HG02885 (cell line): ENCODE data around the gene GJC2.
A peak's percentile ranks its signal among the peaks of the same experiment; 100 is the strongest.

ENCODE experiments used
- ATAC-seq: cut with Tn5 transposase; IDR thresholded peaks from one replicate; pipeline ENCODE4 v1.9.1; 2021; ENCODE audit warnings: mild to moderate bottlenecking; ENCODE audit not compliant: unreplicated experiment, poor library complexity

Gene GJC2

GRCh38 chr1:228155596-228156514 lies 6.1 kb downstream of the GJC2 start:
- no peak for ATAC-seq

GRCh38 chr1:228156515-228156881 lies 6.8 kb downstream of the GJC2 start:
- ATAC-seq, result no peak

- ATAC-seq, result no peak
These were observed 7.4 kb downstream of the GJC2 start for GRCh38 chr1:228156941-228157728.

GRCh38 chr1:228157729-228158126 lies 8.0 kb downstream of the GJC2 start:
- ATAC-seq, result no peak

GRCh38 chr1:228158151-228159007 lies 8.6 kb downstream of the GJC2 start:
- ATAC-seq, result no peak

GRCh38 chr1:228159008-228159665 lies 9.4 kb downstream of the GJC2 start:
- ATAC-seq, result no peak

GRCh38 chr1:228160201-228160761 lies 10.6 kb downstream of the GJC2 start:
- ATAC-seq, result no peak

- ATAC-seq, result no peak
These were observed 11.6 kb downstream of the GJC2 start for GRCh38 chr1:228161362-228161761.

- no peak for ATAC-seq
These were observed 12.1 kb downstream of the GJC2 start for GRCh38 chr1:228161866-228162265.

- no peak for ATAC-seq
These were observed 12.7 kb downstream of the GJC2 start for GRCh38 chr1:228162286-228163006.

GRCh38 chr1:228163007-228163753 lies 13.4 kb downstream of the GJC2 start:
- ATAC-seq, result no peak

- no peak for ATAC-seq
These were observed 14.2 kb downstream of the GJC2 start for GRCh38 chr1:228163776-228164519.

- no peak for ATAC-seq
These were observed 15.0 kb downstream of the GJC2 start for GRCh38 chr1:228164561-228165371.

GRCh38 chr1:228165372-228166169 lies 15.8 kb downstream of the GJC2 start, which contains the start of gene IBA57:
Gene IBA57, plus strand, starts transcription at chr1:228165804. Its CDS starts 13 bp downstream, at chr1:228165817.
- peak; percentile 81 for ATAC-seq

GRCh38 chr1:228166170-228166936 lies 16.6 kb downstream of the GJC2 start:
- peak; percentile 10 for ATAC-seq
